ENCODE results near the gene SPRYD3. TPM values are rescaled to one million over a fixed set of nuclear protein-coding genes. Genes with fewer than 3 reads are reported as not detected.

Gene SPRYD3
- polyA plus RNA-seq, 3 donors, result 17.8 to 26.9 (median 21.8) TPM

- Mint-ChIP-seq H3K4me1 (no peaks in the 10 kb centered on the region), H3K36me3 (peaks cover 60 to 85% of the 10 kb centered on the region in 2 donors), H3K27me3 (ENCODE audit: low read depth in 3 of 3) (peaks cover 0 to 1% (median 0%) of the 10 kb centered on the region in 3 donors), H3K27ac (no peak overlapping the region), H3K9me3 (no peaks in the 10 kb centered on the region), H3K4me3 (no peak overlapping the region)
- intact Hi-C loops (cut with micrococcal nuclease), result no loop called here
- no peak overlapping the region for H3K4me3 ChIP-seq (replicated peaks in 1 of 3; ENCODE audit: low read depth in 2 of 3, low read length in 3 of 3)
- 100% methylated on average over 1 of the region's 3 CpGs for WGBS (ENCODE audit: insufficient coverage)
- no peak overlapping the region for H3K27ac ChIP-seq (ENCODE audit: low read depth in 1 of 2, low read length in 2 of 2)
- H3K4me1 ChIP-seq (ENCODE audit: control insufficient read depth in 1 of 2, insufficient read depth in 2 of 2, low read length in 2 of 2), result no peaks in the 10 kb centered on the region
- H3K9me3 ChIP-seq (replicated peaks in 1 of 2; ENCODE audit: control insufficient read depth in 1 of 2, insufficient read depth in 1 of 2, low read length in 2 of 2), result no peaks in the 10 kb centered on the region
- H3K4me2 ChIP-seq (replicated peaks; ENCODE audit: extremely low read depth, low read length, poor library complexity, severe bottlenecking), result no peak overlapping the region
- no peak for DNase-seq
- peaks cover 8% of the 10 kb centered on the region for H3K79me2 ChIP-seq (ENCODE audit: insufficient read depth, low read length)
- H3K27me3 ChIP-seq (ENCODE audit: control insufficient read depth in 2 of 2, insufficient read depth in 2 of 2, low read length in 2 of 2), result no peaks in the 10 kb centered on the region
- no peak for TF ChIP-seq CTCF (IDR thresholded peaks at IDR 0.05)
- H3K36me3 ChIP-seq (replicated peaks in 1 of 2; ENCODE audit: control insufficient read depth in 1 of 2, insufficient read depth in 2 of 2, low read length in 2 of 2), result peaks cover 88 to 93% of the 10 kb centered on the region in 2 donors
- H2AFZ ChIP-seq (ENCODE audit: insufficient read depth, low read depth, low read length, poor library complexity, severe bottlenecking), result no peak overlapping the region
- no peak overlapping the region for H3K9ac ChIP-seq (ENCODE audit: insufficient read depth, low read length, poor library complexity, severe bottlenecking)
- H4K20me1 ChIP-seq (ENCODE audit: insufficient read depth, low read length), result peaks cover 18% of the 10 kb centered on the region
Measured at GRCh38 chr12:53025250-53025649, 53.9 kb downstream of the SPRYD3 start.

GRCh38 chr12:53014709-53015108, 64.5 kb downstream of the SPRYD3 start:
- Histone ChIP-seq H3K4me2 (replicated peaks; ENCODE audit: extremely low read depth, low read length, poor library complexity, severe bottlenecking) (no peak overlapping the region), H2AFZ (ENCODE audit: insufficient read depth, low read depth, low read length, poor library complexity, severe bottlenecking) (no peak overlapping the region), H3K9me3 (replicated peaks in 1 of 2; ENCODE audit: control insufficient read depth in 1 of 2, insufficient read depth in 1 of 2, low read length in 2 of 2) (no peaks in the 10 kb centered on the region), H3K4me3 (replicated peaks in 1 of 3; ENCODE audit: low read depth in 2 of 3, low read length in 3 of 3) (no peak overlapping the region), H3K36me3 (replicated peaks in 1 of 2; ENCODE audit: control insufficient read depth in 1 of 2, insufficient read depth in 2 of 2, low read length in 2 of 2) (peaks cover 31 to 68% of the 10 kb centered on the region in 2 donors), H3K4me1 (ENCODE audit: control insufficient read depth in 1 of 2, insufficient read depth in 2 of 2, low read length in 2 of 2) (no peaks in the 10 kb centered on the region), H3K27ac (ENCODE audit: low read depth in 1 of 2, low read length in 2 of 2) (peak overlapping the region in 1 of 2 donors; percentile 10), H3K9ac (ENCODE audit: insufficient read depth, low read length, poor library complexity, severe bottlenecking) (no peak overlapping the region), H3K79me2 (ENCODE audit: insufficient read depth, low read length) (peaks cover 86% of the 10 kb centered on the region), H3K27me3 (ENCODE audit: control insufficient read depth in 2 of 2, insufficient read depth in 2 of 2, low read length in 2 of 2) (no peaks in the 10 kb centered on the region), H4K20me1 (ENCODE audit: insufficient read depth, low read length) (peaks cover 91% of the 10 kb centered on the region)
- Mint-ChIP-seq H3K4me1 (peaks cover 8% of the 10 kb centered on the region), H3K9me3 (no peaks in the 10 kb centered on the region), H3K27ac (peak overlapping the region in 2 of 7 donors; percentile 4 to 53), H3K4me3 (no peak overlapping the region), H3K36me3 (peaks cover 39 to 57% of the 10 kb centered on the region in 2 donors), H3K27me3 (ENCODE audit: low read depth in 3 of 3) (no peaks in the 10 kb centered on the region)
- TF ChIP-seq CTCF (IDR thresholded peaks at IDR 0.05), result no peak
- DNase-seq, result no peak
- WGBS (ENCODE audit: insufficient coverage), result no CpG with 5 or more reads among the region's 2 CpGs
- intact Hi-C loops (cut with micrococcal nuclease), result no loop called here

Small RNA genes within 50 kb of the gene (small RNA-seq; reads per million reads assigned to genes)
- not detected for gene MIR6757 (ENCODE audit: insufficient read length, low read depth)

Other genes starting within 250 kb of the SPRYD3 start
- gene KRT79, start 245.1 kb downstream of the SPRYD3 start, polyA plus RNA-seq, result not detected
- not detected for gene KRT78, start 230.4 kb downstream of the SPRYD3 start, polyA plus RNA-seq
- gene KRT8, start 174.3 kb downstream of the SPRYD3 start, polyA plus RNA-seq, result under 1 TPM in 2 of 3 donors, not detected in 1; 0.16 to 0.39 TPM
- under 1 TPM; 0.16 to 0.28 (median 0.25) TPM for gene KRT18, start 130.3 kb downstream of the SPRYD3 start, polyA plus RNA-seq
- 100 to 1,000 TPM in 1 of 3 donors, 10 to 100 TPM in 2; 41.2 to 185 (median 58.6) TPM for gene EIF4B, start 72.9 kb downstream of the SPRYD3 start, polyA plus RNA-seq
- gene TNS2, start 29.3 kb downstream of the SPRYD3 start, polyA plus RNA-seq, result under 1 TPM; 0.05 to 0.43 (median 0.36) TPM
- under 1 TPM in 1 of 3 donors, not detected in 2; 0.20 TPM for gene IGFBP6, start 18.3 kb upstream of the SPRYD3 start, polyA plus RNA-seq
- gene SOAT2, start 24.1 kb upstream of the SPRYD3 start, polyA plus RNA-seq, result not detected
- 10 to 100 TPM in 1 of 3 donors, 1 to 10 TPM in 1, under 1 TPM in 1; 0.74 to 15.4 (median 1.3) TPM for gene ZNF740, start 101.3 kb upstream of the SPRYD3 start, polyA plus RNA-seq
- gene CSAD, start 101.5 kb upstream of the SPRYD3 start, polyA plus RNA-seq, result 100 to 1,000 TPM in 1 of 3 donors, 1 to 10 TPM in 2; 1.3 to 145 (median 1.4) TPM
- 10 to 100 TPM; 24.1 to 33.1 (median 28.4) TPM for gene ITGB7, start 127.9 kb upstream of the SPRYD3 start, polyA plus RNA-seq
- gene RARG, start 152.8 kb upstream of the SPRYD3 start, polyA plus RNA-seq, result 10 to 100 TPM in 1 of 3 donors, 1 to 10 TPM in 2; 1.8 to 14.6 (median 2.3) TPM
- gene ESPL1, start 188.9 kb upstream of the SPRYD3 start, polyA plus RNA-seq, result under 1 TPM in 1 of 3 donors, not detected in 2; 0.79 TPM
- gene PFDN5, start 216.2 kb upstream of the SPRYD3 start, polyA plus RNA-seq, result 1,000 to 10,000 TPM; 1,474 to 2,196 (median 1,751) TPM
- gene MYG1, start 220.3 kb upstream of the SPRYD3 start, polyA plus RNA-seq, result 10 to 100 TPM; 49.3 to 64.3 (median 55.7) TPM
- 10 to 100 TPM; 25.6 to 62.6 (median 27.2) TPM for gene AAAS, start 242.2 kb upstream of the SPRYD3 start, polyA plus RNA-seq